GM12878 (cell line): Measurements from ENCODE around the gene BANP.

ENCODE experiments used
- BCL3 ChIP-seq: IDR thresholded peaks from 2 replicates; pipeline ENCODE4 v1.6.1; 2011; ENCODE audit warnings: borderline replicate concordance, low read depth, mild to moderate bottlenecking, moderate library complexity, low read length; ENCODE audit not compliant: insufficient read depth, poor library complexity, severe bottlenecking
- BCLAF1 ChIP-seq: fragments of 450-650 bp; IDR thresholded peaks from 2 replicates; pipeline ENCODE4 v1.6.1; 2017; ENCODE audit warnings: antibody characterized with exemption, mild to moderate bottlenecking, moderate library complexity
- HCFC1 ChIP-seq: fragments of 150-350 bp; IDR thresholded peaks from 2 replicates; pipeline ENCODE4 v1.6.1; 2014; ENCODE audit warnings: low read length
- MXI1 ChIP-seq: fragments of 150-350 bp; IDR thresholded peaks from 2 replicates; pipeline ENCODE4 v1.6.1; 2011; ENCODE audit warnings: low read depth, mild to moderate bottlenecking, inconsistent platforms, low read length, improper control_type of control experiment
- MYC ChIP-seq: IDR thresholded peaks from 2 replicates; pipeline ENCODE4 v1.6.1; 2011; ENCODE audit warnings: mild to moderate bottlenecking, low read length, moderate library complexity, inconsistent platforms; ENCODE audit not compliant: insufficient read depth, insufficient replicate concordance, insufficient read length, severe bottlenecking
- RCOR1 ChIP-seq: conservative IDR thresholded peaks from 2 replicates; pipeline ENCODE4 v1.6.1; 2012; ENCODE audit warnings: low read depth, low read length, improper control_type of control experiment
- USF2 ChIP-seq: IDR thresholded peaks from 2 replicates; pipeline ENCODE4 v1.6.1; 2011; ENCODE audit warnings: low read depth, low read length, improper control_type of control experiment, borderline replicate concordance
- ZNF24 ChIP-seq: fragments of 450-650 bp; IDR thresholded peaks from 2 replicates; pipeline ENCODE4 v1.6.1; 2017; ENCODE audit warnings: antibody characterized with exemption, mild to moderate bottlenecking

DNA sequence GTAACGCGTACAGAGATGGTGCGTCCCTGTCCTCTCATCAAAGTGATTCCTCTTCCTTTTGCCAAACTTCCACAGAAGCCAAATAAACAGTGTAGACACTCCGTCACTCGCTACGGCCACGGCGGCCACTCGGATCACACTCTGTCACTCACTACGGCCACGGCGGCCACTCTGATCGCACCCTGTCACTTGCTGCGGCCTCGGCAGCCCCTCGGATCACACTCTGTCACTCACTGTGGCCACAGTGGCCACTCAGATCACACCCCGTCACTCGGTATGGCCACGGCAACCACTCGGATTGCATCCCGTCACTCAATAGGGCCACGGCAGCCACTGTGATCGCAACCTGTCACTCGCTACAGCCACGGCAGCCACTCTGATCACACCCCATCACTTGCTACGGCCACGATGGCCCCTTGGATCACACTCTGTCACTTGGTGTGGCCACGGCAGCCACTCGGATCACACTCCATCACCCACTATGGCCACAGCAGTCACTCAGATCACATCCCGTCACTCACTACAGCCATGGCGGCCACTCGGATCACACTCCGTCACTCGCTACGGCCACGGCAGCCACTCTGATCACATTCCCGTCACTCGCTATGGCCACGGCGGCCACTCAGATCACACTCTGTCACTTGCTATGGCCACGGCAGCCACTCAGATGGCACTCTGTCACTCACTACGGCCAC lies 170.8 kb downstream of the BANP start:
- TF ChIP-seq RCOR1 (no peak), BCLAF1 (no peak), USF2 (no peak), HCFC1 (no peak), ZNF24 (no peak), BCL3 (no peak), MYC (no peak), MXI1 (no peak)
